Loucy (cell line): ENCODE data around the gene METTL13.

Experiments
- H2AFZ ChIP-seq: fragments of 200-600 bp; sonication (generic); 2 replicates; pipeline ENCODE4 v1.6.0; 2016; ENCODE audit warnings: antibody characterized with exemption, mild to moderate bottlenecking, low read length, moderate library complexity
- H3F3A ChIP-seq: fragments of 200-600 bp; 2 replicates; pipeline ENCODE4 v1.6.0; 2016; ENCODE audit warnings: antibody characterized with exemption, low read depth, mild to moderate bottlenecking
- H3K27me3 ChIP-seq: fragments of 200-600 bp; sonication (generic); 2 replicates; pipeline ENCODE4 v1.6.1; 2014; ENCODE audit warnings: low read length, mild to moderate bottlenecking; ENCODE audit not compliant: insufficient read depth, poor library complexity, severe bottlenecking
- H3K36me3 ChIP-seq: fragments of 200-600 bp; sonication (generic); 2 replicates; pipeline ENCODE4 v1.6.1; 2016; ENCODE audit warnings: low read length; ENCODE audit not compliant: insufficient read depth
- H3K4me1 ChIP-seq: fragments of 200-600 bp; sonication (generic); 2 replicates; pipeline ENCODE4 v1.5.1; 2014; ENCODE audit warnings: low read length, mild to moderate bottlenecking; ENCODE audit not compliant: insufficient read depth, poor library complexity, severe bottlenecking
- H3K4me2 ChIP-seq: fragments of 200-600 bp; sonication (generic); 2 replicates; pipeline ENCODE4 v1.6.0; 2014; ENCODE audit warnings: antibody characterized with exemption, low read length, low read depth, mild to moderate bottlenecking; ENCODE audit not compliant: poor library complexity, severe bottlenecking
- H3K4me3 ChIP-seq: fragments of 200-600 bp; sonication (generic); 2 replicates; pipeline ENCODE4 v1.5.1; 2014; ENCODE audit warnings: low read length, mild to moderate bottlenecking, mixed read lengths; ENCODE audit not compliant: poor library complexity, severe bottlenecking
- H3K79me2 ChIP-seq: fragments of 200-600 bp; sonication (generic); 2 replicates; pipeline ENCODE4 v1.6.1; 2014; ENCODE audit warnings: low read length; ENCODE audit not compliant: insufficient read depth
- H3K9ac ChIP-seq: fragments of 200-600 bp; sonication (generic); 2 replicates; pipeline ENCODE4 v1.6.0; 2014; ENCODE audit warnings: mild to moderate bottlenecking, low read depth, low read length, moderate library complexity; ENCODE audit not compliant: poor library complexity, severe bottlenecking
- H3K9me2 ChIP-seq: fragments of 200-600 bp; sonication (generic); replicated peaks from 2 replicates; pipeline ENCODE4 v1.6.1; 2016; ENCODE audit warnings: low read depth, low read length, mixed read lengths
- H3K9me3 ChIP-seq: fragments of 200-600 bp; sonication (generic); 2 replicates; pipeline ENCODE4 v1.6.1; 2014; ENCODE audit warnings: mild to moderate bottlenecking, antibody characterized with exemption, low read length, low read depth; ENCODE audit not compliant: insufficient read depth
- H4K20me1 ChIP-seq: fragments of 200-600 bp; sonication (generic); 2 replicates; pipeline ENCODE4 v1.6.0; 2014; ENCODE audit warnings: antibody characterized with exemption, low read length, mild to moderate bottlenecking; ENCODE audit not compliant: insufficient read depth, poor library complexity, severe bottlenecking
- CTCF ChIP-seq: fragments of 200-600 bp; sonication (generic); conservative IDR thresholded peaks from 2 replicates; pipeline ENCODE4 v1.5.1; 2014; ENCODE audit warnings: mild to moderate bottlenecking, antibody characterized with exemption, low read length
- EZH2phosphoT487 ChIP-seq: fragments of 200-600 bp; IDR thresholded peaks from 2 replicates; pipeline ENCODE4 v1.6.1; 2018; ENCODE audit warnings: antibody characterized with exemption, mild to moderate bottlenecking, moderate library complexity, borderline replicate concordance

Gene METTL13

GRCh38 chr1:171744986-171745385, 36.5 kb upstream of the METTL13 start:
- Histone ChIP-seq H3F3A (no peaks in the 10 kb centered on the region), H3K9me3 (no peaks in the 10 kb centered on the region), H2AFZ (no peak overlapping the region), H3K9ac (no peak overlapping the region), H3K9me2 (no peaks in the 10 kb centered on the region), H3K36me3 (no peaks in the 10 kb centered on the region), H3K4me1 (peaks cover 23% of the 10 kb centered on the region), H3K79me2 (peaks cover 25% of the 10 kb centered on the region), H3K4me2 (no peak overlapping the region), H3K4me3 (no peak overlapping the region), H3K27me3 (no peaks in the 10 kb centered on the region), H4K20me1 (peaks cover 3% of the 10 kb centered on the region)
- TF ChIP-seq EZH2phosphoT487 (no peak), CTCF (no peak)

- Histone ChIP-seq H2AFZ (no peak overlapping the region), H4K20me1 (no peaks in the 10 kb centered on the region), H3K36me3 (no peaks in the 10 kb centered on the region), H3K79me2 (no peaks in the 10 kb centered on the region), H3K9ac (no peak overlapping the region), H3K9me2 (no peaks in the 10 kb centered on the region), H3K4me2 (no peak overlapping the region), H3K27me3 (no peaks in the 10 kb centered on the region), H3K9me3 (no peaks in the 10 kb centered on the region), H3K4me3 (no peak overlapping the region), H3F3A (no peaks in the 10 kb centered on the region), H3K4me1 (no peaks in the 10 kb centered on the region)
- TF ChIP-seq CTCF (no peak), EZH2phosphoT487 (no peak)
Measured at GRCh38 chr1:171748651-171749050, 32.8 kb upstream of the METTL13 start.

- TF ChIP-seq EZH2phosphoT487 (no peak), CTCF (no peak)
- H2AFZ ChIP-seq, result no peak overlapping the region; the same call in 1 of the 2 replicates
- H3K4me3 ChIP-seq, result no peak overlapping the region
Measured at GRCh38 chr1:171751221-171751620, 30.2 kb upstream of the METTL13 start.

More at GRCh38 chr1:171751221-171751620, 30.2 kb upstream of the METTL13 start:
- H3K9me3 ChIP-seq, result no peaks in the 10 kb centered on the region
- no peaks in the 10 kb centered on the region for H3F3A ChIP-seq
- H3K4me2 ChIP-seq, result no peak overlapping the region
- no peaks in the 10 kb centered on the region for H3K4me1 ChIP-seq
- H3K9ac ChIP-seq, result no peak overlapping the region
- H3K79me2 ChIP-seq, result no peaks in the 10 kb centered on the region
- no peaks in the 10 kb centered on the region for H3K9me2 ChIP-seq
- H3K27me3 ChIP-seq, result no peaks in the 10 kb centered on the region
- no peaks in the 10 kb centered on the region for H3K36me3 ChIP-seq
- no peaks in the 10 kb centered on the region for H4K20me1 ChIP-seq
